Measurements from ENCODE around the gene NECTIN3.

DNA sequence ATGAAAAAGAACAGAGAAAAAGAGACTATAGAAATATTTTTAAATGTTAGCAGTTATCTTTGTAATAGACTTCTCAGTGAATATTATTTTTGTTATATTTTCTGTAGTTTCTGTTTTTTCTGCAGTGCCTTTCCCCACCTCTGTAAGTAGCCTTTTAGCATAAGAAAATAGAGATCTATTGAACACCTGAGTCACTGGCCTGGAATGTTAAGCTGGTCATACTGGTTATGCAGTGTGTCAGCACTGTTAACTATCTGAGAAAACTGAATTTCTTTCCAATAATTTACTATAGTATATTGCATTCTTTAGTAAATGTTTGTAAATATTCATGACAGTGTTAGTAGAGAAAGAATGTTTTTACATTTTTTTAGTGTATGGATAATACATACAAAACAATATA lies 79.8 kb downstream of the NECTIN3 start:
- TF ChIP-seq POLR2A (IDR thresholded peaks at IDR 0.05): no peak
- TF ChIP-seq, protein P1, sequence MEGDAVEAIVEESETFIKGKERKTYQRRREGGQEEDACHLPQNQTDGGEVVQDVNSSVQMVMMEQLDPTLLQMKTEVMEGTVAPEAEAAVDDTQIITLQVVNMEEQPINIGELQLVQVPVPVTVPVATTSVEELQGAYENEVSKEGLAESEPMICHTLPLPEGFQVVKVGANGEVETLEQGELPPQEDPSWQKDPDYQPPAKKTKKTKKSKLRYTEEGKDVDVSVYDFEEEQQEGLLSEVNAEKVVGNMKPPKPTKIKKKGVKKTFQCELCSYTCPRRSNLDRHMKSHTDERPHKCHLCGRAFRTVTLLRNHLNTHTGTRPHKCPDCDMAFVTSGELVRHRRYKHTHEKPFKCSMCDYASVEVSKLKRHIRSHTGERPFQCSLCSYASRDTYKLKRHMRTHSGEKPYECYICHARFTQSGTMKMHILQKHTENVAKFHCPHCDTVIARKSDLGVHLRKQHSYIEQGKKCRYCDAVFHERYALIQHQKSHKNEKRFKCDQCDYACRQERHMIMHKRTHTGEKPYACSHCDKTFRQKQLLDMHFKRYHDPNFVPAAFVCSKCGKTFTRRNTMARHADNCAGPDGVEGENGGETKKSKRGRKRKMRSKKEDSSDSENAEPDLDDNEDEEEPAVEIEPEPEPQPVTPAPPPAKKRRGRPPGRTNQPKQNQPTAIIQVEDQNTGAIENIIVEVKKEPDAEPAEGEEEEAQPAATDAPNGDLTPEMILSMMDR (IDR thresholded peaks at IDR 0.05): no peak

Data from breast epithelium (tissue), 3 donors.